ENCODE results near the gene PIP4K2B.

Gene PIP4K2B

GRCh38 chr17:38738686-38739085 lies 60.7 kb downstream of the PIP4K2B start:
- Histone ChIP-seq H3K36me3 (ENCODE audit: control insufficient read depth, insufficient read depth, low read length) (no peaks in the 10 kb centered on the region), H3K4me1 (ENCODE audit: control insufficient read depth, insufficient read depth, low read length, poor library complexity, severe bottlenecking) (peaks cover 5% of the 10 kb centered on the region), H3K27me3 (replicated peaks; ENCODE audit: control insufficient read depth, insufficient read depth, low read length, poor library complexity, severe bottlenecking) (no peaks in the 10 kb centered on the region), H3K27ac (ENCODE audit: insufficient read depth, low read length, poor library complexity, severe bottlenecking) (no peak overlapping the region), H3K9me3 (ENCODE audit: control insufficient read depth, low read length) (no peaks in the 10 kb centered on the region), H3K4me3 (ENCODE audit: insufficient read depth, low read depth, low read length, poor library complexity, severe bottlenecking) (no peak overlapping the region)
- no peak for DNase-seq

DNA sequence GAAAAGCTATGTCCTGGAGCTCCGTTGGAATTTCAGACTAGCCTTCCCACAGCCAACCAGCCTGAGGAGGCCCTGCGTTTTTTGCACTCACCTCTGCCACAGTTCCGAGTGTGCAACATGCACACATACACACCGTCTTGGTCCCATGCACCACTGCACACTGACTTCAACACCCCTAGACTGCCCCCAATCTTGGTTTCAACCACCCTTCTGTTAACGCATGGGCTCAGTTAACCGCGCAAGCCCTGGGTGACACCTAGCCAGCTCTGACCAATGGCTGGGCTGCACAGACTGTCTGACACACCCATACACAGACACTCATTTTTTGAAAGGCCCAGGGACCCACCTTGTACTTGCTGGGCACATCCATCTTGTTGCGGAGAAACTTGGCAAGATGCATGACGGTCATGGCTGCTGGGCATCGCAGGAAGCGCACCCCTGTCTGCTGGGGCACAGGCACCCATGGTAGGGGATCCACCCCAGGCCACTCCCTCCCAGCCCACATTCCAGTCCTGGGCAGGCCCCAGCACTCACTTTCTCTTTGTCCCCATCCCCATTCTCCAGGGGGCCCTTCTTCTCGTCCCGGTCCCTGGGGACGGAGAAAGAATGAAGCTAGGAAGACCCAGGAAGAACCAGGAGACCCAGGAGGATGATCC lies 61.2 kb downstream of the PIP4K2B start:
- no peaks in the 10 kb centered on the region for H3K36me3 ChIP-seq (ENCODE audit: control insufficient read depth, insufficient read depth, low read length)
- H3K4me1 ChIP-seq (ENCODE audit: control insufficient read depth, insufficient read depth, low read length, poor library complexity, severe bottlenecking), result peaks cover 5% of the 10 kb centered on the region
- no peak for DNase-seq
- no peak overlapping the region for H3K4me3 ChIP-seq (ENCODE audit: insufficient read depth, low read depth, low read length, poor library complexity, severe bottlenecking)
- no peak overlapping the region for H3K27ac ChIP-seq (ENCODE audit: insufficient read depth, low read length, poor library complexity, severe bottlenecking)
- H3K9me3 ChIP-seq (ENCODE audit: control insufficient read depth, low read length), result no peaks in the 10 kb centered on the region
- H3K27me3 ChIP-seq (replicated peaks; ENCODE audit: control insufficient read depth, insufficient read depth, low read length, poor library complexity, severe bottlenecking), result no peaks in the 10 kb centered on the region

DNA sequence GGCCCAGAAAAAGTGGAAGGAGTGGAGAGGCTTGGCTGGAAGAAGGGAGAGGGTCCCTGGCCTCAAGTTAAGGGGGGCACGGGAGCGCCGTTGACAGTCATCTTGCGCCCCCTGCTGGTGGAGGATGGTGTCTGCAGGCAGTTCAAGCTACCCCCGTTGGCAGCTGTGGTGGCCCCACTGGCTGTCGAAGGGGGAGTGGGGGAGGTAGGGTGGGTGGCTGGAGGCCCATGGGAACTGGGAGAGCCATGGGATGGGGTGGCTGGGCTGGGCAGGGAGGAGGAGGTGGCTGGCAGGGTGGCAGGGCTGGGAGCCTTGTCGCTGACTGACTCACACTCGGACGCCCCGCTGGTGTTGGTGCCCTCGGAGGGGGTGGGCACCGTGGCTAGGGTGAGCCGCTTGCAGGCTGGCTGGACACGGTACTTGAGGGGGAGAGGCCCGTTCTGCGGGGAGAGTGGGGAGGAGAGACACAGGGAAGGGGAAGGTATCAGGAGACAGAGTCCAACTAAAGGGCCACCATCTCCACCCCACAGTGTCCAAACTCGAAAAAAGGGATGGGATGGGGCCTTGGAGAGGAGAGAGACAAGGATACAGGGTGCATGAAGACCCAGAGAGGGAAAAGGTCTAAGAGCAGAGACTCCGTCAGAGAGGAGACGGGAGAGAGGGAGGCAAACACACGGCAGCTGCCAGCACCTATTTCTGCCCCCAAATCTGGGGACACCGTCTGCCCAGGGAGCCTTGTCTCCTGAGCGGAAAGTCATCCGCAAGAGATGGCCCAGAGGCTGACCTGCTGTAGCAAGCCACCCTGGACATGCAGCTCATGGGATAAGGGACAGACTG lies 64.0 kb downstream of the PIP4K2B start:
- H3K36me3 ChIP-seq (ENCODE audit: control insufficient read depth, insufficient read depth, low read length), result no peaks in the 10 kb centered on the region
- H3K4me1 ChIP-seq (ENCODE audit: control insufficient read depth, insufficient read depth, low read length, poor library complexity, severe bottlenecking), result peaks cover 20% of the 10 kb centered on the region
- H3K27ac ChIP-seq (ENCODE audit: insufficient read depth, low read length, poor library complexity, severe bottlenecking), result no peak overlapping the region
- no peaks in the 10 kb centered on the region for H3K27me3 ChIP-seq (replicated peaks; ENCODE audit: control insufficient read depth, insufficient read depth, low read length, poor library complexity, severe bottlenecking)
- no peaks in the 10 kb centered on the region for H3K9me3 ChIP-seq (ENCODE audit: control insufficient read depth, low read length)
- no peak overlapping the region for H3K4me3 ChIP-seq (ENCODE audit: insufficient read depth, low read depth, low read length, poor library complexity, severe bottlenecking)
- DNase-seq, result peak; percentile 41 to 67 (median 59)

GRCh38 chr17:38733982-38734973 lies 65.1 kb downstream of the PIP4K2B start:
- Histone ChIP-seq H3K4me3 (ENCODE audit: insufficient read depth, low read depth, low read length, poor library complexity, severe bottlenecking) (no peak overlapping the region), H3K4me1 (ENCODE audit: control insufficient read depth, insufficient read depth, low read length, poor library complexity, severe bottlenecking) (peaks cover 26% of the 10 kb centered on the region), H3K9me3 (ENCODE audit: control insufficient read depth, low read length) (no peaks in the 10 kb centered on the region), H3K27ac (ENCODE audit: insufficient read depth, low read length, poor library complexity, severe bottlenecking) (no peak overlapping the region), H3K36me3 (ENCODE audit: control insufficient read depth, insufficient read depth, low read length) (no peaks in the 10 kb centered on the region), H3K27me3 (replicated peaks; ENCODE audit: control insufficient read depth, insufficient read depth, low read length, poor library complexity, severe bottlenecking) (no peaks in the 10 kb centered on the region)
- DNase-seq, result no peak

DNA sequence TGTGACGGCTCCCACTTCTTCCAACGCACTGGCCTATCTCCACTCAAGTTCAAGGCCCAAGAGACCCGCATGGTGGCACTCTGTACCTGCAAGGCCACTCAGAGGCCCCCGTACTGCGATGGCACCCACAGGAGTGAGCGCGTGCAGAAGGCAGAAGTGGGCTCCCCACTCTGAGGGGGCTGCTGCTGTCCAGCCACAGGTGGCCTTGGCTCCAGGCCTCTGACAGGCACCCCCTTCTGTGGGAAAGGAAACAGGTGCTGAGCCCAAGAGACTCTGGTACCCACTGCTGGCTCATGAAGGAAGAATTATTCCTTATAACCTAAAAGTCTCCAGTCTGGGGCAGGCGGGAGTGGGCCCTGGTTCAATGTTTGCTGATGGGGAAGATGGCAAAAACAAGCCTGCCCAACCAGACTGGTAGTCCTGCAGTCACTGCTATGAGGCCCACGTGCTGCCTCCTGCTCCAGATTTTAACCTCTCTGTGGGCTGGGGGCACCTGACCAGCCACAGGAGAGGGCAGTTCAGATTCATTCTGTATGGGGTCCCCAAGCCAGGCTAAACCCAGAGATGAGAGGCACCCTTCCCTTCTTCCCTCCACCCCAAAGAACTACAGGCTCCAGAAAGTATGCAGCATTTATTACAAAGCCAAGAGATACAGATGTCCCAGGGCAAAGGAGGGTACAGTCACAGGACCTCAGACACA lies 65.9 kb downstream of the PIP4K2B start:
- Histone ChIP-seq H3K4me3 (ENCODE audit: insufficient read depth, low read depth, low read length, poor library complexity, severe bottlenecking) (no peak overlapping the region), H3K4me1 (ENCODE audit: control insufficient read depth, insufficient read depth, low read length, poor library complexity, severe bottlenecking) (peaks cover 34% of the 10 kb centered on the region), H3K36me3 (ENCODE audit: control insufficient read depth, insufficient read depth, low read length) (no peaks in the 10 kb centered on the region), H3K9me3 (ENCODE audit: control insufficient read depth, low read length) (no peaks in the 10 kb centered on the region), H3K27me3 (replicated peaks; ENCODE audit: control insufficient read depth, insufficient read depth, low read length, poor library complexity, severe bottlenecking) (no peaks in the 10 kb centered on the region), H3K27ac (ENCODE audit: insufficient read depth, low read length, poor library complexity, severe bottlenecking) (no peak overlapping the region)
- DNase-seq, result no peak

GRCh38 chr17:38732376-38733281 lies 66.7 kb downstream of the PIP4K2B start:
- no peak overlapping the region for H3K4me3 ChIP-seq (ENCODE audit: insufficient read depth, low read depth, low read length, poor library complexity, severe bottlenecking)
- no peaks in the 10 kb centered on the region for H3K9me3 ChIP-seq (ENCODE audit: control insufficient read depth, low read length)
- H3K27me3 ChIP-seq (replicated peaks; ENCODE audit: control insufficient read depth, insufficient read depth, low read length, poor library complexity, severe bottlenecking), result no peaks in the 10 kb centered on the region
- H3K4me1 ChIP-seq (ENCODE audit: control insufficient read depth, insufficient read depth, low read length, poor library complexity, severe bottlenecking), result peaks cover 42% of the 10 kb centered on the region
- H3K27ac ChIP-seq (ENCODE audit: insufficient read depth, low read length, poor library complexity, severe bottlenecking), result no peak overlapping the region
- no peaks in the 10 kb centered on the region for H3K36me3 ChIP-seq (ENCODE audit: control insufficient read depth, insufficient read depth, low read length)
- no peak for DNase-seq

DNA sequence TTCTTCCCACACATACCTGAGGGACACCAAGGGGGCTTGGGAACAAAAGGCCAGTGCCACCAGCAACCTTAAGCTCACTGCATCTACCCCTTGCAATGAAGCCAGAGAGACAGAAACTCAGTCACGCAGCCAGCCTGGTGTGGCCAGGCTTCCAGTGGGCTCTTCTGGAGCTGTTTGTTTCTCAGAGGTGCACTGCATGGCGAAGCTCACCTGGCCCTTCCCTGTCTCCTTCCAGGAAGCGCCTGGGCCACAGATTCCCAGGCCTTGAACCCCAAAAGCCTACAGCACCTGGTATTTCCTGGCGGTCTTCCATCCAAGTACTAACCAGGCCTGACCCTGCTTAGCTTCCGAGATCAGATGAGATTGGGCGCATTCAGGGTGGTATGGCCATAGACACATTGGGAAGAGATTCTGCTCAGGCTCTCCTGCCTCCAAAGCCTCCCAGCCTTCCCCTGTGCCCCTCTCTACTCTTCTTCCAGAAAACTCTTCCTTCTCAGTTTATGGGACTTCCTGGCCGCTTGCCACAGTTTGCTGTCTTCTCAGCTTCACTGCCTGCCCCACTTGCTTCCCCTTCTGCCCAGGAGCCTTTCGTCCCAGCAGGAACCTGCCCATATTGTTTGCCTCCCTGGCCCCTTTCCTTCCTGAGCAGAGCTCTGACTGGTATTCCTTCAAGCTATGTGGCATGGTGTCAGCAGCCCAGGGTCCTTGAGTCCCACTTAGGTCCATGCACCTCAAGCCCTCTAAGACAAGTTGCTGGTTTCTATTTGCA lies 67.6 kb downstream of the PIP4K2B start:
- DNase-seq, result no peak
- H3K27ac ChIP-seq (ENCODE audit: insufficient read depth, low read length, poor library complexity, severe bottlenecking), result peak overlapping the region; percentile 9
- no peaks in the 10 kb centered on the region for H3K27me3 ChIP-seq (replicated peaks; ENCODE audit: control insufficient read depth, insufficient read depth, low read length, poor library complexity, severe bottlenecking)
- no peaks in the 10 kb centered on the region for H3K9me3 ChIP-seq (ENCODE audit: control insufficient read depth, low read length)
- no peaks in the 10 kb centered on the region for H3K36me3 ChIP-seq (ENCODE audit: control insufficient read depth, insufficient read depth, low read length)
- H3K4me1 ChIP-seq (ENCODE audit: control insufficient read depth, insufficient read depth, low read length, poor library complexity, severe bottlenecking), result peaks cover 49% of the 10 kb centered on the region
- H3K4me3 ChIP-seq (ENCODE audit: insufficient read depth, low read depth, low read length, poor library complexity, severe bottlenecking), result no peak overlapping the region

DNA sequence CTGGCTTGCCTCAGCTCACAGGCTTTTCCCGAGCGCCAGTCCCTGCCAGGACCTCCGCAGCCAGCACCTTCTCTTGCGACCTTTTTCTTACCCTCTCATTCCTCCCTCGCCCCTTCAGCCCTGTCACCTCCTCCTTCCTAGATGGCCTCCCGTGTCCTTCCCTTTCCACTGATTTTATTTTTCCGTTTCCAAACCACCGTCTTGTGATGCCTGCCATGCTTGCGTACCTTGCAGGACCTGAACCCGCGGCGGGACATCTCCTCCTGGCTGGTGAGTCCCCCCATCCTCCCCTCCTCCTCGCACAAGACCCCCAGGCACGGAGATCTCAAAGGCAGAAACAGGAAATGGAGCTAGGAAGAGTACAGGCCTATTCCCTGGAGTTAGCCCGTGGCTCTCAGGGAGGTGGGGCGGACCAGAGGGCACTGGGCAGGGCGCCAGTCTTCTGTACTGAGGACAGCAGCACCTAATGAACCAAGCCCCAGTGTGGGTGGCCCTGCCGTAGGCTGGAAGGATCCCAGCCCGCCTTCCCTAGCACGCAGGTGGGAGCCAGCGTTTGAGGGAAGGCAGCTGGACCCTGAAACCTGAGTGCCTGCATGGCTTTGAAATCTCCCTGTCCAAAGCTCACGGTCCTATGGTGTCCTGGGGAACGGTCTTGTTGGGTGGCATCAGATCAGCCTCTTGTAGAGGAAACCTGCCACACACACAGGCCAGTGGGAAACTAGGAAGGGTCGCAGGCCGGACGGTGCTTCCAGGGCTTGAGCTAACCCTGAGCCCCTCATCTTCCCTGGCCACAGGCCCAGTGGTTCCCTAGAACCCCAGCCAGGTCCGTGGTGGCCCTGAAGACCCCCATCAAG lies 68.6 kb downstream of the PIP4K2B start:
- no peaks in the 10 kb centered on the region for H3K27me3 ChIP-seq (replicated peaks; ENCODE audit: control insufficient read depth, insufficient read depth, low read length, poor library complexity, severe bottlenecking)
- H3K9me3 ChIP-seq (ENCODE audit: control insufficient read depth, low read length), result no peaks in the 10 kb centered on the region
- H3K4me1 ChIP-seq (ENCODE audit: control insufficient read depth, insufficient read depth, low read length, poor library complexity, severe bottlenecking), result peaks cover 49% of the 10 kb centered on the region
- H3K36me3 ChIP-seq (ENCODE audit: control insufficient read depth, insufficient read depth, low read length), result no peaks in the 10 kb centered on the region
- DNase-seq, result no peak
- peak overlapping the region; percentile 67 for H3K27ac ChIP-seq (ENCODE audit: insufficient read depth, low read length, poor library complexity, severe bottlenecking)
- H3K4me3 ChIP-seq (ENCODE audit: insufficient read depth, low read depth, low read length, poor library complexity, severe bottlenecking), result peak overlapping the region; percentile 58
